Activated CD8-positive, alpha-beta memory T cell treated with anti-CD3 and anti-CD28 coated beads, Interleukin-2, amount 10 ng/mL, durations not matched to agents 7 days and 5 days (primary cell): ENCODE data around the gene DDC. TPM values are rescaled to one million over a fixed set of nuclear protein-coding genes. Genes with fewer than 3 reads are reported as not detected.

Experiments used
- ATAC-seq: fragments of 150-1000 bp; cut with Tn5 transposase; one replicate; pipeline ENCODE4 v1.10.0; 2021; ENCODE audit warnings: moderate library complexity
- CTCF ChIA-PET: fragments of 350-600 bp; sonication (Branson Sonifier 250); formaldehyde crosslinking; loops from one replicate; lab custom pipeline; 2021; ENCODE audit warnings: antibody characterized with exemption; lab: Charles Lee
- DNase-seq: peaks from one replicate; pipeline ENCODE4 v3.0.0-alpha.2; 2020
- H3K27ac Mint-ChIP-seq: one replicate; pipeline ENCODE4 v1.8.0; 2021; ENCODE audit warnings: mild to moderate bottlenecking, mixed read lengths
- H3K27me3 Mint-ChIP-seq: one replicate; pipeline ENCODE4 v1.8.0; 2021; ENCODE audit warnings: mixed read lengths
- H3K36me3 Mint-ChIP-seq: one replicate; pipeline ENCODE4 v1.8.0; 2021; ENCODE audit warnings: mild to moderate bottlenecking, mixed read lengths
- H3K4me1 Mint-ChIP-seq: one replicate; pipeline ENCODE4 v1.8.0; 2021; ENCODE audit warnings: mixed read lengths
- H3K4me3 Mint-ChIP-seq: one replicate; pipeline ENCODE4 v1.8.0; 2021; ENCODE audit warnings: mild to moderate bottlenecking, moderate library complexity, mixed read lengths
- H3K9me3 Mint-ChIP-seq: one replicate; pipeline ENCODE4 v1.8.0; 2022; ENCODE audit warnings: low read depth, mixed read lengths
- total RNA-seq, 2 experiments: library from RNA; stranded (reverse); gene quantifications; one replicate each; pipeline ENCODE4 v1.2.3, GENCODE V29; 2021

DDC gene
- total RNA-seq, 2 experiments from 2014 or later: not detected

GRCh38 chr7:50496569-50496968 is 68.6 kb downstream of the DDC start:
- H3K9me3 Mint-ChIP-seq: no peaks in the 10 kb centered on the region
- ATAC-seq: no peak
- no peak overlapping the region for H3K27ac Mint-ChIP-seq
- H3K36me3 Mint-ChIP-seq: no peaks in the 10 kb centered on the region
- peaks cover 44% of the 10 kb centered on the region for H3K27me3 Mint-ChIP-seq
- CTCF ChIA-PET: interaction anchor here (1.3 kb wide), 1 partner anchor 29 kb away, joined by 4 read pairs; no protein-coding TSS in a partner anchor
- H3K4me3 Mint-ChIP-seq: no peak overlapping the region
- peaks cover 8% of the 10 kb centered on the region for H3K4me1 Mint-ChIP-seq
- no peak for DNase-seq

GRCh38 chr7:50495746-50496145 is 69.5 kb downstream of the DDC start:
- CTCF ChIA-PET: no interaction called here
- DNase-seq (no peak), ATAC-seq (no peak)
- no peak overlapping the region for H3K27ac Mint-ChIP-seq
- H3K4me3 Mint-ChIP-seq: no peak overlapping the region
- peaks cover 48% of the 10 kb centered on the region for H3K27me3 Mint-ChIP-seq
- H3K9me3 Mint-ChIP-seq: no peaks in the 10 kb centered on the region
- H3K4me1 Mint-ChIP-seq: peaks cover 8% of the 10 kb centered on the region
- H3K36me3 Mint-ChIP-seq: no peaks in the 10 kb centered on the region

GRCh38 chr7:50492770-50493519 is 72.3 kb downstream of the DDC start:
- ATAC-seq: no peak
- CTCF ChIA-PET: no interaction called here

GRCh38 chr7:50491943-50492342 is 73.3 kb downstream of the DDC start:
- CTCF ChIA-PET: interaction anchor here (1.3 kb wide), 1 partner anchor 670 kb away, joined by 4 read pairs; no protein-coding TSS in a partner anchor
- no peaks in the 10 kb centered on the region for H3K36me3 Mint-ChIP-seq
- H3K9me3 Mint-ChIP-seq: no peaks in the 10 kb centered on the region
- DNase-seq: no peak
- no peak overlapping the region for H3K27ac Mint-ChIP-seq
- no peak overlapping the region for H3K4me3 Mint-ChIP-seq
- peaks cover 28% of the 10 kb centered on the region for H3K27me3 Mint-ChIP-seq
- H3K4me1 Mint-ChIP-seq: peaks cover 4% of the 10 kb centered on the region
- ATAC-seq: no peak

More at GRCh38 chr7:50492770-50493519, 72.3 kb downstream of the DDC start:
- Mint-ChIP-seq H3K27ac (no peak overlapping the region), H3K9me3 (no peaks in the 10 kb centered on the region), H3K4me3 (no peak overlapping the region), H3K27me3 (peaks cover 38% of the 10 kb centered on the region), H3K36me3 (no peaks in the 10 kb centered on the region), H3K4me1 (peaks cover 8% of the 10 kb centered on the region)
- no peak for DNase-seq

GRCh38 chr7:50491209-50491608 is 74.0 kb downstream of the DDC start:
- no peaks in the 10 kb centered on the region for H3K36me3 Mint-ChIP-seq
- H3K9me3 Mint-ChIP-seq: no peaks in the 10 kb centered on the region
- no peak overlapping the region for H3K27ac Mint-ChIP-seq
- no peak overlapping the region for H3K4me3 Mint-ChIP-seq
- ATAC-seq (no peak), DNase-seq (no peak)
- peaks cover 24% of the 10 kb centered on the region for H3K27me3 Mint-ChIP-seq
- CTCF ChIA-PET: interaction anchor here (1.3 kb wide), 1 partner anchor 671 kb away, joined by 4 read pairs; no protein-coding TSS in a partner anchor
- H3K4me1 Mint-ChIP-seq: peaks cover 3% of the 10 kb centered on the region

GRCh38 chr7:50488379-50488778 is 76.8 kb downstream of the DDC start:
- Mint-ChIP-seq H3K9me3 (no peaks in the 10 kb centered on the region), H3K36me3 (no peaks in the 10 kb centered on the region), H3K27me3 (peaks cover 33% of the 10 kb centered on the region), H3K4me3 (no peak overlapping the region), H3K27ac (no peak overlapping the region), H3K4me1 (peaks cover 1% of the 10 kb centered on the region)
- CTCF ChIA-PET: no interaction called here
- no peak for ATAC-seq
- no peak for DNase-seq

GRCh38 chr7:50486512-50486911 is 78.7 kb downstream of the DDC start:
- Mint-ChIP-seq H3K4me1 (no peaks in the 10 kb centered on the region), H3K36me3 (no peaks in the 10 kb centered on the region), H3K9me3 (no peaks in the 10 kb centered on the region), H3K4me3 (no peak overlapping the region), H3K27me3 (peaks cover 27% of the 10 kb centered on the region), H3K27ac (no peak overlapping the region)
- no peak for DNase-seq
- CTCF ChIA-PET: no interaction called here
- no peak for ATAC-seq

GRCh38 chr7:50481867-50482266 is 83.3 kb downstream of the DDC start:
- no peak overlapping the region for H3K27ac Mint-ChIP-seq
- DNase-seq: no peak
- peaks cover 21% of the 10 kb centered on the region for H3K27me3 Mint-ChIP-seq
- no peak overlapping the region for H3K4me3 Mint-ChIP-seq
- H3K9me3 Mint-ChIP-seq: no peaks in the 10 kb centered on the region
- no peaks in the 10 kb centered on the region for H3K36me3 Mint-ChIP-seq
- ATAC-seq: no peak
- CTCF ChIA-PET: interaction anchor here (1.9 kb wide), 1 partner anchor 14 kb away, joined by 7 read pairs; no protein-coding TSS in a partner anchor
- H3K4me1 Mint-ChIP-seq: no peaks in the 10 kb centered on the region

GRCh38 chr7:50480797-50481196 is 84.4 kb downstream of the DDC start:
- CTCF ChIA-PET: interaction anchor here (1.9 kb wide), 1 partner anchor 13 kb away, joined by 7 read pairs; no protein-coding TSS in a partner anchor
- ATAC-seq (no peak), DNase-seq (no peak)
- H3K36me3 Mint-ChIP-seq: no peaks in the 10 kb centered on the region
- no peak overlapping the region for H3K4me3 Mint-ChIP-seq
- H3K4me1 Mint-ChIP-seq: no peaks in the 10 kb centered on the region
- no peaks in the 10 kb centered on the region for H3K9me3 Mint-ChIP-seq
- H3K27ac Mint-ChIP-seq: no peak overlapping the region
- H3K27me3 Mint-ChIP-seq: peaks cover 26% of the 10 kb centered on the region

GRCh38 chr7:50479743-50480517 is 85.3 kb downstream of the DDC start:
- Mint-ChIP-seq H3K27me3 (peaks cover 22% of the 10 kb centered on the region), H3K4me3 (no peak overlapping the region), H3K36me3 (no peaks in the 10 kb centered on the region), H3K9me3 (no peaks in the 10 kb centered on the region), H3K27ac (no peak overlapping the region), H3K4me1 (peaks cover under 1% of the 10 kb centered on the region)
- DNase-seq (no peak), ATAC-seq (no peak)
- CTCF ChIA-PET: interaction anchor here (1.9 kb wide), 1 partner anchor 12 kb away, joined by 7 read pairs; no protein-coding TSS in a partner anchor

- Mint-ChIP-seq H3K4me3 (no peak overlapping the region), H3K27ac (no peak overlapping the region), H3K4me1 (peaks cover 4% of the 10 kb centered on the region), H3K36me3 (no peaks in the 10 kb centered on the region), H3K9me3 (no peaks in the 10 kb centered on the region), H3K27me3 (peaks cover 13% of the 10 kb centered on the region)
- DNase-seq: no peak
- CTCF ChIA-PET: interaction anchor here (0.8 kb wide), 1 partner anchor 9 kb away, joined by 3 read pairs; no protein-coding TSS in a partner anchor
- no peak for ATAC-seq
Measured at GRCh38 chr7:50477640-50478039, 87.6 kb downstream of the DDC start.

GRCh38 chr7:50476953-50477625 is 88.1 kb downstream of the DDC start:
- H3K27ac Mint-ChIP-seq: no peak overlapping the region
- peaks cover 4% of the 10 kb centered on the region for H3K4me1 Mint-ChIP-seq
- DNase-seq (no peak), ATAC-seq (no peak)
- H3K9me3 Mint-ChIP-seq: no peaks in the 10 kb centered on the region
- H3K27me3 Mint-ChIP-seq: peaks cover 10% of the 10 kb centered on the region
- CTCF ChIA-PET: no interaction called here
- no peak overlapping the region for H3K4me3 Mint-ChIP-seq
- H3K36me3 Mint-ChIP-seq: no peaks in the 10 kb centered on the region

- H3K9me3 Mint-ChIP-seq: no peaks in the 10 kb centered on the region
- peaks cover 8% of the 10 kb centered on the region for H3K27me3 Mint-ChIP-seq
- DNase-seq (no peak), ATAC-seq (peak; percentile 23)
- H3K4me1 Mint-ChIP-seq: peaks cover 4% of the 10 kb centered on the region
- no peak overlapping the region for H3K4me3 Mint-ChIP-seq
- H3K27ac Mint-ChIP-seq: no peak overlapping the region
- H3K36me3 Mint-ChIP-seq: no peaks in the 10 kb centered on the region
- CTCF ChIA-PET: interaction anchor here (0.9 to 1.6 kb wide), 4 partner anchors 201 to 687 kb away, joined by 3 to 5 read pairs (median 4); no protein-coding TSS in a partner anchor
Measured at GRCh38 chr7:50475340-50475739, 89.9 kb downstream of the DDC start.
